ENCODE results near the gene SPTLC3. TPM values are rescaled to one million over a fixed set of nuclear protein-coding genes. Genes with fewer than 3 reads are reported as not detected.

The SPTLC3 gene
- polyA plus RNA-seq, 1 donor, result 28.6 TPM

- no peak for DNase-seq
These were observed 24.6 kb upstream of the SPTLC3 start for GRCh38 chr20:12984069-12984765.

- no peak for DNase-seq
These were observed 23.9 kb upstream of the SPTLC3 start for GRCh38 chr20:12984863-12985262.

GRCh38 chr20:12987261-12987660 is 21.5 kb upstream of the SPTLC3 start:
- no peak for DNase-seq

- DNase-seq, result no peak
These were observed 19.1 kb upstream of the SPTLC3 start for GRCh38 chr20:12989586-12990115.

GRCh38 chr20:12997128-12997655 is 11.6 kb upstream of the SPTLC3 start:
- no peak for DNase-seq

GRCh38 chr20:12998046-12998445 is 10.7 kb upstream of the SPTLC3 start:
- DNase-seq, result no peak

- no peak for DNase-seq
These were observed 9.6 kb upstream of the SPTLC3 start for GRCh38 chr20:12999201-12999600.

- DNase-seq, result peak; percentile 25
These were observed 6.5 kb upstream of the SPTLC3 start for GRCh38 chr20:13002251-13002650.

GRCh38 chr20:13006825-13007224 is 1.9 kb upstream of the SPTLC3 start:
- DNase-seq, result no peak

- no peak for DNase-seq
These were observed 1.2 kb upstream of the SPTLC3 start for GRCh38 chr20:13007596-13007995.

- peak; percentile 45 for DNase-seq
These were observed 1.1 kb downstream of the SPTLC3 start for GRCh38 chr20:13009682-13010406.

GRCh38 chr20:13012886-13013285 is 4.1 kb downstream of the SPTLC3 start:
- DNase-seq, result no peak

- no peak for DNase-seq
These were observed 4.6 kb downstream of the SPTLC3 start for GRCh38 chr20:13013411-13013810.

GRCh38 chr20:13017235-13017634 is 8.5 kb downstream of the SPTLC3 start:
- DNase-seq, result no peak

GRCh38 chr20:13017883-13018535 is 9.2 kb downstream of the SPTLC3 start:
- DNase-seq, result no peak

GRCh38 chr20:13021205-13021970 is 12.6 kb downstream of the SPTLC3 start:
- DNase-seq, result no peak

GRCh38 chr20:13022401-13023155 is 13.8 kb downstream of the SPTLC3 start:
- no peak for DNase-seq

GRCh38 chr20:13024596-13024995 is 15.8 kb downstream of the SPTLC3 start:
- DNase-seq, result no peak

- no peak for DNase-seq
These were observed 16.4 kb downstream of the SPTLC3 start for GRCh38 chr20:13025181-13025580.

GRCh38 chr20:13028001-13028400 is 19.2 kb downstream of the SPTLC3 start:
- DNase-seq, result no peak

GRCh38 chr20:13028673-13029072 is 19.9 kb downstream of the SPTLC3 start:
- DNase-seq, result no peak

All from left kidney (tissue), 2 donors.